ENCODE data around the gene TMEM63C. TPM values are rescaled to one million over a fixed set of nuclear protein-coding genes. Genes with fewer than 3 reads are reported as not detected.
A peak's percentile ranks its signal among the peaks of the same experiment; 100 is the strongest.
"Not testable (repeated sequence)": the region's sequence is repeated elsewhere in the genome, so short reads cannot be mapped to it uniquely, and the experiment has no call there.

Gene TMEM63C
- polyA plus RNA-seq, 1 donor from 2014 or later: 0.24 TPM

DNA sequence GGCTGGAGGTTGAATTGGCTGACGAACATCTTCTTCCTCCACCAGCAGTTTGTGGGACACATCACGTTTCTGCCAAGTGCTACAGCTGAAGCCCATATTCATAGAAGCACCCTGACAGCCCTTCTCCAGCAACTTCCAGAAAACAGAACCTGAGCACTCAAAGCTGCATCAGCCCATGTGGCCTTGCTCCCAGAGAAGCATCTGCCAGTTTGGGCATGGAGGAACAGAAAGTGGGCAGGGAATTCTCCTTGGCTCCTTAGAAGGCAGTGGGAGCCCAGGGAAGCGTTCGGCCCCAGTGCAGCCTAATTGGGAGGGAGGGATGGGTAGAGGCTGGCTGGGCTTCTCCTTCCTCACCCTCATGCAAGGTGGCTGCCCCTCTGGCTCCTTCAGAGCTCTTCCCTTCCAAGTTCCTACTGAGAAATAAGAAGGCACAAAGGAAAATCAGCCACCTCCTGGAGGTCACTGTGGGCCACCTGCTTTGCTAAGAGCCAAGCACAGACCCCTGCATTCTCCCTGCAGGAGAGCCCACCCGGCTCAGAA lies 93.5 kb downstream of the TMEM63C start:
- no peaks in the 10 kb centered on the region for H3K4me1 Mint-ChIP-seq
- peaks cover 8% of the 10 kb centered on the region for H3K36me3 Mint-ChIP-seq
- peak overlapping the region in 1 of 3 donors; percentile 17 for H3K27ac Mint-ChIP-seq
- H3K27me3 Mint-ChIP-seq: peaks cover 15% of the 10 kb centered on the region
- H3K4me3 Mint-ChIP-seq: no peak overlapping the region
- H3K9me3 Mint-ChIP-seq: no peaks in the 10 kb centered on the region

DNA sequence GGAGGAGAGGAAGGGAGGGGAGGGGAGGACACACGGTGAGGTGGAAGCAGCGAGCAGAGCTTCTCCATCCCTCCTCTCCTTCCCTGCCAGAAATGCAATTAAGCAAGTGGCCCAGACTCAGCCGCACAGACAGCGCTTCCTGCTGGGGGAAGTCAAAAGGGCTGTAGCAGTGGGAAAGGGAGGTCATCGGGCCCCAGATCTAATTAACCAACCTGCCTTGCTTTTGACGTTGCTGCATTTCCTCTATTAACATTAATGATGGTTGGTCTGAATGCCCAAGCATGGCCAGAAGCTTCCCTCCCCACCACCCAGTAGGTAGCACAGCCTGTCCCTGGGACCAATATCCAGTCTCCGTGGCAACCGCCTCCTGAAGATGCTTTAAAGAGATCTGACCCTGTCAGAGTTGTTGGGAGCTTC lies 94.0 kb downstream of the TMEM63C start:
- Mint-ChIP-seq H3K9me3 (no peaks in the 10 kb centered on the region), H3K4me3 (no peak overlapping the region), H3K36me3 (peaks cover 10% of the 10 kb centered on the region), H3K27ac (no peak overlapping the region), H3K4me1 (no peaks in the 10 kb centered on the region), H3K27me3 (peaks cover 14% of the 10 kb centered on the region)

DNA sequence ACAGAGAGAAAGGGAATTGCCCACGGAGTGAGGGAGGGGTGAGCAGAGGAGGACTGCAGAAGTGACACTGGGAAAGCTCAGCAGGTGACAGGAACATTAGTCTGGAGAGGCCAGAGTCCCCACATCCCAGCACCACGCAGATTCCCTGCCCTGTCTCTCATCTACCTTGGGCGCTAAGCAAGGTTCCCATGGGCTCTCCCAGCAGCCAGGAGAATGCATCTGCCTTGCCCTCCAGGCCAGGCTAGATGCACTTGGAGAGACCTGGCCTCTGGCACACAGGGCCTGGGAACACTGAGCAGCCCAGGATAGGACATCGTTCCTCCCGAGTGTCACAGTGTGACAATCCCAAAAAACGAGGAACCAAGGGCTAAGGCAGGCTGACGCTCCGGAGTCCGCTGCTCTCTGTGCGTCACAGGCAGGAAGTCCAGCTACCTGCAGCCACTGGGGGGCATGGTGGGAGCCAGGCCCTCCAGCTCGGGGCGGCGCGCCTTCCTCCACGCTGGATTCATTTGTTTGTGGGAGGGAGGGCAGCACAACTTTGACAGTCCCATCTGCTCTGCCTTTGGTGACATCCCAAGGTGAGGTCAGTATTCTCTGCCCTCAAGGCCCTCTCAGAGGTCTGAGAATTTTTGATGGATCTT lies 94.8 kb downstream of the TMEM63C start:
- H3K4me3 Mint-ChIP-seq: no peak overlapping the region
- peaks cover 10% of the 10 kb centered on the region for H3K36me3 Mint-ChIP-seq
- H3K27me3 Mint-ChIP-seq: peaks cover 10% of the 10 kb centered on the region
- H3K4me1 Mint-ChIP-seq: no peaks in the 10 kb centered on the region
- H3K9me3 Mint-ChIP-seq: no peaks in the 10 kb centered on the region
- peak overlapping the region in 1 of 3 donors; percentile 13 for H3K27ac Mint-ChIP-seq

DNA sequence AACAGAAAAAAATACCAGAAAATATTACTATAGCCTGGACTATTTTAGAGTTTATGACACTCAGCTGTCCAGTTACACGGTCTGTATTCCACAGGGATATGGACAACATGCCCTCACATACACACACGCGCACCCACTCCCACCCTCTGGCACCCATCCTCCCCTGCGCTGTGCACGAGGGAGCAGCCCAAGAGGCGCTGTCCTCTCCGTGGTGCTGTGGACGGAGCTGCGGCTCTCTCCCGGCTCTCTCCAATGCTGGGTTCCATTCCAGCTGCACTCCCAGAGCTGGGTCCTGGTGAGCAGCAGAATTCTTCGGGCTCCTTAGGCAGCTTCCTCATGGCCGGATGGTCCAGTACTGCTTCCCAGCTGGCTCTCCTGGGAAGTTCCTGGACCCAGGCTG lies 95.4 kb downstream of the TMEM63C start:
- H3K27ac Mint-ChIP-seq: no peak overlapping the region
- no peaks in the 10 kb centered on the region for H3K9me3 Mint-ChIP-seq
- no peaks in the 10 kb centered on the region for H3K4me1 Mint-ChIP-seq
- no peak overlapping the region for H3K4me3 Mint-ChIP-seq
- peaks cover 6% of the 10 kb centered on the region for H3K27me3 Mint-ChIP-seq
- peaks cover 10% of the 10 kb centered on the region for H3K36me3 Mint-ChIP-seq

DNA sequence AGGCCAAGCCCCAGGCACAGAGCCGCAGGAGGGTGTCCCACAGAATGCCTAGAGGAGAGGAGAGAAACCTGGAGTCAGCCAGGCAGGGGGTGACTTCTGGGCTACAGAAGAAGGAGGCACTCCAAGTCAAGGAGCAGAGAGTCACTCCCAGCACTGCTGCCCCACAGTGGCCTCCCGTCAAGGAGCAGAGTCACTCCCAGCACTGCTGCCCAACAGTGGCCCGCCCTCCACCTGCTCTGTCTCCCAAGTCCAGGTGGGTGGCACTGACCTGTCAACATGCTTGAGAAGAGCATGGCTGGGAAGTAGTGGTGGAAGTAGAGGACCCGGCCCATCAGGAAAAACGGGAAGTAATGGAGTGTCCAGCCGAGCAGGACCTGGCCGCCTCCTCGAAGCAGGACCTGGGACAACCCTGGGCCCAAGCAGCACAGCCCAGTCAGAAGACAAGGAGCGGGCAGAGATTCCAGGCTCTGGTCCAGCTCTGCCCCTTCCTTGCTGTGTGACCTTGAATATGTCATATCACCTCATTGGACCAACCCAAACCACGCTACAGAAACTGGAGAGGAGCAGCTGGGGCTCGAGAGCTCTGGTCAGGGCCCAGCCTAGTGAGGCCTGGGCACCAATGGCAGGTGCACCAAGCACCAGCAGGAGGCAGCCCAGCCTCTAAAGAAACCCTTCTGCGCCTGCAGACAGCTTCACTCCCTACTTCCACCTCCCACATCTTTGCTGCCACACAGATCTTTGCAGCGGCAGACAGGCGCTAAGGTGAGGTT lies 97.0 kb downstream of the TMEM63C start:
- Mint-ChIP-seq H3K4me3 (no peak overlapping the region), H3K9me3 (no peaks in the 10 kb centered on the region), H3K4me1 (no peaks in the 10 kb centered on the region), H3K27me3 (no peaks in the 10 kb centered on the region), H3K27ac (no peak overlapping the region), H3K36me3 (peaks cover 12% of the 10 kb centered on the region)

DNA sequence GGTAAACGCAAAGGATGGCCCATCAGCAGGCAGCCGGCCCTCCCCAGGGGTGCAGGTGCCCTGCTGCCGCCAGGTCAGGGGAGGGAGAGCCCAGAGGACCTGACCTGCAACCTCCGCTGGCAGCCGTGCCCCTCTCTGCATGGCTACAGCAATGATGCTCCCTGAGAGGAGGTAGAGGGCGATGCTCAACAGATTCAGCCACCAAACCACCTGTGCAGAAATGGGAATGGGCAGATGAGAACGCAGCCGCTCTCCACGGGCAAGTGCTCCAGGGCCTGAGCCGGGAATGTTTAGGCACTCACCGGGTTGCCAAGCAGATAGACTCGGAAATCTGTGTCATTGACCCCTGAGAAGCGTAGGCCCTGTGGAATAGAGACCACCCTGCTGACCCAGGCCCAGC lies 98.1 kb downstream of the TMEM63C start:
- Mint-ChIP-seq H3K4me1 (no peaks in the 10 kb centered on the region), H3K27ac (no peak overlapping the region), H3K36me3 (peaks cover 12% of the 10 kb centered on the region), H3K4me3 (peak overlapping the region in 1 of 4 donors; percentile 63), H3K9me3 (no peaks in the 10 kb centered on the region), H3K27me3 (no peaks in the 10 kb centered on the region)

DNA sequence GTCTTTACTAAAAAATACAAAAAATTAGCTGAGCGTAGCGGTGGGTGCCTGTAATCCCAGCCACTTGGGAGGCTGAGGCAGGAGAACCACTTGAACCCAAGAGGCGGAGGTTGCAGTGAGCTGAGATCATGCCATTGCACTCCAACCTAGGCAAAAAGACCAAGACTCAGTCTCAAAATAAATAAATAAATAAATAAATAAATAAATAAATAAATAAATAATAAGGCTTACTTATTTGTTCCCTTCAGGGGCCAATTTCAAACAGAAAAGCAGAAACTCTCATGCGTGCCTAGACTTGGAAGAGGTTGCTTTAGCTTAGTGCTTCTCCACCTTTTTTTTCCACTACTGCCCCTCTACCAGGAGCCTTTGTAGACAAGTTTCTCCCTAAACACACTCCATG lies 99.3 kb downstream of the TMEM63C start:
- H3K4me3 Mint-ChIP-seq, H3K27me3 Mint-ChIP-seq, H3K27ac Mint-ChIP-seq, H3K4me1 Mint-ChIP-seq, H3K9me3 Mint-ChIP-seq: not testable (repeated sequence)
- H3K36me3 Mint-ChIP-seq: peaks cover 18% of the 10 kb centered on the region

DNA sequence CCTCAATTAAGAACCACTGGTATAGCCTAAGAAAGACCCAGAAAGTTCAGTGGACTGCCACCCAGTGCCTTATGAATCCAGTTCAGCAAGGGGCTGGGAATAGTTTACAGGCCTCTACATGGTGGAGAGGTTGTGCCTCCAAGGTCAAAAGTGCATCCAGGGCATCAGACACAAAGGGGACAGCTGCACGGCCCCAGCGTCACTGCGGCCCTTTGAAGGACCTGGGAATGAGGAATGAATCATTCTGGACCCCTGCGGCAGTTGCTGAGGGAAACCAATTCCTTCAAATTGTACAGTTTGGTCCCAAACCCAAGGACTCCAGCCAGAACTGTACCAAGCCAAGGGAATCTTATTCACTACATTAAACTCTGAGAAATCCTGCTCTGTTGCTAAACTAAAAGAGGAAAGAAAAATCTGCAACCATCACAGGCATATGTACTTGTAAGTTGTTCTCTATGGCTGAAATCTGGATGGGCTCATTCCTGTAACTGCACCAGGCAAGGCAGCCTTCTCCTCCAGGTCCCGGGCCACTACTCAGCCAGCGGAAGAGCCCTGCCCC lies 100.3 kb downstream of the TMEM63C start:
- Mint-ChIP-seq H3K4me3 (no peak overlapping the region), H3K27ac (peak overlapping the region in 1 of 3 donors; percentile 17), H3K27me3 (no peaks in the 10 kb centered on the region), H3K4me1 (no peaks in the 10 kb centered on the region), H3K9me3 (no peaks in the 10 kb centered on the region), H3K36me3 (peaks cover 21% of the 10 kb centered on the region)

DNA sequence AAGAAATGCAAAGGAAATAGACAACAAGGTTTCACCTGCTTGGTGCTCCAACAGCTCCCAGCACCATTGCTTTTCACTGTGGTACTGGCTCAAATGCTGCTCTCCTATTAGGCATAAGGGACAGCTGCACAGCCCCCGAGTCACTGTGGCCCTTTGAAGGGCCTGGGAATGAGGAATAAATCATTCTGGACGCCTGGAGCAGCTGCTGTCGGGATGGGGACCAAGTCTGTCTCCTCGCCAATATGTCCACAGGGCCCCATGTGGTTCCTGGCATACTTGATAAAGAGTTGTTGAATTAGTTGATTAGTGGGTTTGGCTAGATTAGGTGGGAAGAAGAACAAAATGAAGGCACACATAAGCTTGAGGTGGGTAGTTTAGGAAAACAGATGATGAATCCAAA lies 102.5 kb downstream of the TMEM63C start:
- Mint-ChIP-seq H3K27me3 (no peaks in the 10 kb centered on the region), H3K27ac (peak overlapping the region in 1 of 3 donors; percentile 92), H3K36me3 (peaks cover 21% of the 10 kb centered on the region), H3K4me3 (no peak overlapping the region), H3K9me3 (no peaks in the 10 kb centered on the region), H3K4me1 (no peaks in the 10 kb centered on the region)

DNA sequence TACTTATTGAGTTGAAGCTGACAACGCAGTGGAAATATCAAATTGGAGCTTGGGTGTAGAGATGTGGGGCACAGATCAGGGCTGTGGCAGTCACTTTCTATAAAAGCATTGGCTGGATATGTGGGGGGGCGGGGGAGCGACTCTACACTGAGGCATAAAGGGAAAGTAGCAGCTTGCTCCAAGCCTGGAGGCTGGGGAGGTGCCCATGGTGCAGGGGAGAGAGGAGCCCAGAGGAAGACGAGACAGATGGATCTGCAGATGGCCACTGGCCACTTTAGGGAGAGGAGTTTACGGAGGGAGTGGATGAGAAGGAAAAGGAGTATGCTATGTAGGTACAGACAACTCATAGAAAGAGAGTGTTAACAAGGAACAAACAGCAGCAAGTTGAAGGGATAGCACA lies 102.9 kb downstream of the TMEM63C start:
- Mint-ChIP-seq H3K36me3 (peaks cover 17% of the 10 kb centered on the region), H3K4me3 (no peak overlapping the region), H3K27me3 (no peaks in the 10 kb centered on the region), H3K27ac (peak overlapping the region in 1 of 3 donors; percentile 92), H3K9me3 (no peaks in the 10 kb centered on the region), H3K4me1 (no peaks in the 10 kb centered on the region)

DNA sequence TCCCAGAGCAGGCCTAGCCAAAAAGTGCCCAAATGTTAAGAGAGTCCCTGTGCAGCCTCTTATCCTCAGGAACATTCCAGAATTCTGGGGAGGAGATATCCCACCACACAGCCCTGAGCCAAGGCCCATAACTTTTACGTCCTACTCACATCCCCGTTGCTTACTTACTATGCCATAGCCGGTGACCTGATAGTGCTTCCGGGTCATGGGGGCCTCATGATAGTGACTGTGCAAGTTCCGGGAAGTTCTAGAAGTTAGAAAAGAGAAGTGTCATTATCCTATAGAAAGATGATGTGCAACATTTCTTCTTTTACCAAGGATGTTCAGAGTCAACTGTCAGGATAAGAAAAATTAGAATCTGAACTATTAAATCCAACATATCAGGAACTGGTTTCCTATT lies 105.0 kb downstream of the TMEM63C start:
- no peak overlapping the region for H3K4me3 Mint-ChIP-seq
- H3K9me3 Mint-ChIP-seq: no peaks in the 10 kb centered on the region
- no peaks in the 10 kb centered on the region for H3K27me3 Mint-ChIP-seq
- H3K27ac Mint-ChIP-seq: no peak overlapping the region
- no peaks in the 10 kb centered on the region for H3K4me1 Mint-ChIP-seq
- H3K36me3 Mint-ChIP-seq: peaks cover 15% of the 10 kb centered on the region

DNA sequence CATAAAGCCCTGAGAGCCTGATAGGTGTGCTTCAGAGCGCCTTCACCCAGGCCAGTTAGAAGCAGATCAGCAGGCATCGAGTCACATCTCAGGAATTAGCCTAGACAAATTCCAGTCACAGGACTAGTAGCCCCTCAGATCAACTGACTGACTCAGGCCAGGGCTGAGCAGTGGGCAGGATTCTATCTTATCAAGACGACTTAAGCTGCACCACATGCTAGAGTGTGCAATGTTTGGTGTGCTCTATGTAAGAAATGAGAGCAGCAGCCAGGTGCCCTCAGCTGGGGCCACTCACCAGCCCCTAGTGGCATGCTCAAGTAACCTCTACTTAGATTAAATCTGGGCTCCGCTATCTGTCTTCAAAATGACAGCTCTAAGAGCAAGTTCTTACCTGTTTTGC lies 109.1 kb downstream of the TMEM63C start:
- Mint-ChIP-seq H3K9me3 (no peaks in the 10 kb centered on the region), H3K4me1 (peaks cover 0 to under 1% (median 0%) of the 10 kb centered on the region in 3 donors), H3K36me3 (peaks cover 9% of the 10 kb centered on the region), H3K27me3 (no peaks in the 10 kb centered on the region), H3K4me3 (no peak overlapping the region), H3K27ac (no peak overlapping the region)

DNA sequence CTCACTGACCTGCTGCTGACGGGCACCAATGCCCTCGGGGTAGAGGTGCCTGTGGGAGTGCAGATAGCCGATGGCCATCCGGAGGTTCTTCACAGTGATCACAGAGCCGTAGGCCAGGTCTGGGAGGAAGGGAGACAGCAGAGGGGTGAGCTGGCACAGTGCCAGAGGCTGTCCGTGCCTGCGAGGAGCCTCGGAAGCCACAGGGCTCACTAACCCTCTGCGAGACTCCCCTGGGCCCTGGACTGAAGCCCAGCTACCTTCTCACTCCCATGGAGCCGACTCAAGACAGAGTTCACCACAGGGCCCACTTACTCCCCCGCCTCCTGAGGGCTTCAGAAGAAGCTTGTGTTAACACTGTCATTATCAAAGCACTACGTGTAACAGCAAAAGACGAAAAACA lies 114.6 kb downstream of the TMEM63C start:
- H3K27me3 Mint-ChIP-seq: no peaks in the 10 kb centered on the region
- H3K27ac Mint-ChIP-seq: no peak overlapping the region
- peaks cover 0 to 2% (median 1%) of the 10 kb centered on the region in 3 donors for H3K4me1 Mint-ChIP-seq
- H3K4me3 Mint-ChIP-seq: no peak overlapping the region
- H3K36me3 Mint-ChIP-seq: peaks cover 13% of the 10 kb centered on the region
- no peaks in the 10 kb centered on the region for H3K9me3 Mint-ChIP-seq

DNA sequence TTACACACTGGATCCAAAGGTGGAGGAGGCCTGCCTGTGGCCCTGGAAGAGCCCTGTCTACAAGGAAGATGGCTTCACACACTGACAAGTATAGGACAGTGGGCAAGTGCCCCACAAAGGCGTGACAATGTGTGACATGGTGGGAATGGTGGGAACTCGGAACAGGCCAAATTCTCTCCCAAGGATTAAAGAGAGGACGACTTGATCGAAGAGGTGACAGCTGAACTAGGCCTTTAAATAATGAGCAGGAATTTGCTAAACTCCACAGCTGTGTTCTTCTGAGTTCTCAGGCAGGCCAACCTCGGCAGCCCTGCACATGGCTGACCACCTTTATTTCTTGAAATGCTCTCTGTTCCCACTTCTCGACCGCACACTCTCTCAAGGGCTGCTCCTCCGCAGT lies 115.3 kb downstream of the TMEM63C start:
- Mint-ChIP-seq H3K27me3 (no peaks in the 10 kb centered on the region), H3K4me1 (peaks cover 0 to 2% (median 2%) of the 10 kb centered on the region in 3 donors), H3K36me3 (peaks cover 13% of the 10 kb centered on the region), H3K4me3 (no peak overlapping the region), H3K9me3 (no peaks in the 10 kb centered on the region), H3K27ac (no peak overlapping the region)

DNA sequence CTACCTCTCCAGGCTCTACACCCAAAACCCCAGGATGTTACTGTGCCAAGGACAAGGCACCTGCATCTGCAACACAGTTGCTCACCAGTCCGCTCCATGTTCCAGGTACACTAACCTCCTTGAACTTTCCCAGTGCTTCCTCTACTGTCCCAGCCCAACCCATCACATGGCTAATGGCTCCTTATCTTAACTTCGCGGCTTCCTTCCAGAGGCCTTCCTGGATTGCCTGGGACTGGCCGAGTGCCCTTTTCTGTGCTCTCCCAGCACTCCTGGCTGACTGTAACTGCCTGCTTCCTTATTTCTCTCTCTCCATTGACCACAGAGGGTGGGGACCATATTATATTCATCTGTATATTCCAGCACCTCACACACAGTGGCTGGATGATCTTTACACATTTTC lies 118.2 kb downstream of the TMEM63C start:
- peaks cover 13% of the 10 kb centered on the region for H3K36me3 Mint-ChIP-seq
- H3K4me1 Mint-ChIP-seq: peaks cover 0 to 2% (median 2%) of the 10 kb centered on the region in 3 donors

More for the DNA sequence above, 118.2 kb downstream of the TMEM63C start:
- Mint-ChIP-seq H3K27me3 (no peaks in the 10 kb centered on the region), H3K4me3 (no peak overlapping the region), H3K27ac (no peak overlapping the region), H3K9me3 (no peaks in the 10 kb centered on the region)
